ENCODE data around the gene TUG1.

Gene TUG1

GRCh38 chr22:31019191-31019930 is 50.3 kb downstream of the TUG1 start:
- DNase-seq = no peak

DNA sequence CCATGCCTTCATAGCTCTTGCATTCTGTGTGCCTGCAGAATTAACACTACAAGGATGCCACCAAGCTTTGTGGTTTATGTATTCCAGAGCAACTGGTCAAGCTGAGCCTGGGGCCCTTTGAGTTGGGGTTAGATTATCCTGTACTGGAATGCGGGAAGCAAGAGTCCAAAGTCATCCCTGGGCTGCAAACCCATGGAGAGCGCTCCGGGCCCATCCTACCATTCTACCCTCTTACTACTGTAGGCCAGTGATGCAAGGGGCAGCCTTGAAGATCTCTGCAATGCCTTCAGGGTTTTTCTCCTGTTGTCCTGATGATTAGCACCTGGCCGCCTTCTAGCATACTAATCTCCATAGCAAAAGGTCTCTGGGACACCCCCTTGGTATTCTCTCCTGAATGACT is 51.3 kb downstream of the TUG1 start:
- DNase-seq = no peak

DNA sequence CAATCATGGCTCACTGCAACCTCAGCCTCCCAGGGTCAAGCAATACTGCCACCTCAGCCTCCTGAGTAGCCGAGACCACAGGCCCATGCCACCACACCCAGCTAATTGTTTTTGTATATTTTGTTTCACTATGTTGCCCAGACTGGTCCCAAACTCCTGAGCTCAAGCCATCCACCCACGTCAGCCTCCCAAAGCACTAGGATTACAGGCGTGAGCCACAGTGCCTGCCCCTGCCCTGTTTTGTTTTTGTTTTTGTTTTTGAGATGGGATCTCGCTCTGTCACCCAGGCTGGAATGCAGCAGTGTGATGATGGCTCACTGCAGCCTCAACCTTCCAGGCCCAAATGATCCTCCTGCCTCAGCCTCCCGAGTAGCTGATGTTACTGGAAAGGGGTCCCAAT is 53.5 kb downstream of the TUG1 start:
- no peak for DNase-seq
